ENCODE results near the gene TMEM185B.

DNA sequence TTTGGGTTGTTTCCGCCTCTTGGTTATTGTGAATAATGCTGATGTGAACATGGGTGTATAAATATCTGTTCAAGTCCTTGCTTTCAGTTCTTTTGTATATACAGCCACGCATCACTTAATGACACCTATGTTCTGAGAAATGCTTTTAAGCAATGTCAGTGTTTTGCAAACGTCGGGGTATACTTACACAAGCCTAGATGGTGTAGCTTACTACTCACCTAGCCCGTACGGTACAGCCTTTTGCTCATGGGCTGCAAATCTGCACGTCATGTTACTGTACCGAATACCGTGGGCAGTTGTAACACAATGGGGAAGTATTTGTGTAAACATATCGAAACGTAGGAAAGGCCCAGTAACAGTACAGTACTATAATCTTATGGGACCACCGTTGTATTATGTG lies 41.8 kb upstream of the TMEM185B start:
- TF ChIP-seq POLR2A (IDR thresholded peaks at IDR 0.05) (no peak), POLR2AphosphoS5 (IDR thresholded peaks at IDR 0.05; ENCODE audit: insufficient read depth in 1 of 2, low read depth in 1 of 2) (no peak)
- TF ChIP-seq, protein P1, sequence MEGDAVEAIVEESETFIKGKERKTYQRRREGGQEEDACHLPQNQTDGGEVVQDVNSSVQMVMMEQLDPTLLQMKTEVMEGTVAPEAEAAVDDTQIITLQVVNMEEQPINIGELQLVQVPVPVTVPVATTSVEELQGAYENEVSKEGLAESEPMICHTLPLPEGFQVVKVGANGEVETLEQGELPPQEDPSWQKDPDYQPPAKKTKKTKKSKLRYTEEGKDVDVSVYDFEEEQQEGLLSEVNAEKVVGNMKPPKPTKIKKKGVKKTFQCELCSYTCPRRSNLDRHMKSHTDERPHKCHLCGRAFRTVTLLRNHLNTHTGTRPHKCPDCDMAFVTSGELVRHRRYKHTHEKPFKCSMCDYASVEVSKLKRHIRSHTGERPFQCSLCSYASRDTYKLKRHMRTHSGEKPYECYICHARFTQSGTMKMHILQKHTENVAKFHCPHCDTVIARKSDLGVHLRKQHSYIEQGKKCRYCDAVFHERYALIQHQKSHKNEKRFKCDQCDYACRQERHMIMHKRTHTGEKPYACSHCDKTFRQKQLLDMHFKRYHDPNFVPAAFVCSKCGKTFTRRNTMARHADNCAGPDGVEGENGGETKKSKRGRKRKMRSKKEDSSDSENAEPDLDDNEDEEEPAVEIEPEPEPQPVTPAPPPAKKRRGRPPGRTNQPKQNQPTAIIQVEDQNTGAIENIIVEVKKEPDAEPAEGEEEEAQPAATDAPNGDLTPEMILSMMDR (IDR thresholded peaks at IDR 0.05), result no peak
